NCI-H2196 treated with DMSO at 0.1 percent for 48 hours (cell line): Measurements from ENCODE around the gene EFCAB13.
A peak's percentile ranks its signal among the peaks of the same experiment; 100 is the strongest.

ENCODE experiments used
- DNase-seq: peaks from one replicate; lab custom pipeline; 2025; ENCODE audit not compliant: unreplicated experiment; lab: John Stamatoyannopoulos, UW

The EFCAB13 gene

GRCh38 chr17:47291242-47291873 is 32.4 kb upstream of the EFCAB13 start:
- DNase-seq = no peak

DNA sequence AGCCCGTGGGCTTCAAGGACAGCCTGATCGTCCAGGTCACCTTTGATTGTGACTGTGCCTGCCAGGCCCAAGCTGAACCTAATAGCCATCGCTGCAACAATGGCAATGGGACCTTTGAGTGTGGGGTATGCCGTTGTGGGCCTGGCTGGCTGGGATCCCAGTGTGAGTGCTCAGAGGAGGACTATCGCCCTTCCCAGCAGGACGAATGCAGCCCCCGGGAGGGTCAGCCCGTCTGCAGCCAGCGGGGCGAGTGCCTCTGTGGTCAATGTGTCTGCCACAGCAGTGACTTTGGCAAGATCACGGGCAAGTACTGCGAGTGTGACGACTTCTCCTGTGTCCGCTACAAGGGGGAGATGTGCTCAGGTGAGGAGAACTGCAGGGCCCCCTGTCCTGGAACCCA is 31.5 kb upstream of the EFCAB13 start:
- DNase-seq = no peak

GRCh38 chr17:47295037-47295873 is 28.5 kb upstream of the EFCAB13 start:
- DNase-seq = no peak

DNA sequence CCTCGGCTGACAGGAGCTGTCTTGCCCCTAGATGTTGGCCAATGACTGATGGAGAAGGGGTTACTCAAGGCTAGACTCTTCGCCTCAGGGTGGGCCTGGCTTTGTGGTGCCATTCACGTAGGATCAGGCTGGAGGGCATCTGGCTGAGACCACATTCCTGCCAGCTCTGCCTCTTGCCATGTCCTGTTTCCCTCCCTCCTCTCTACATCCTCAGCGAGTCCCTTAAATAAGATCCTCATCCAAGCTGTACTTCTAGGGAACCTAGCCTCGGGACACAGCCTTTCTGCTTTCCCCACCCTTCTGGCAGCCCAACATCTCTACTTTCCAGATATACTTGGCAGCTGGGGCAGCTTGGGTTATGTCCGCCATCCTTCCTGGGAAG is 27.9 kb upstream of the EFCAB13 start:
- no peak for DNase-seq

DNA sequence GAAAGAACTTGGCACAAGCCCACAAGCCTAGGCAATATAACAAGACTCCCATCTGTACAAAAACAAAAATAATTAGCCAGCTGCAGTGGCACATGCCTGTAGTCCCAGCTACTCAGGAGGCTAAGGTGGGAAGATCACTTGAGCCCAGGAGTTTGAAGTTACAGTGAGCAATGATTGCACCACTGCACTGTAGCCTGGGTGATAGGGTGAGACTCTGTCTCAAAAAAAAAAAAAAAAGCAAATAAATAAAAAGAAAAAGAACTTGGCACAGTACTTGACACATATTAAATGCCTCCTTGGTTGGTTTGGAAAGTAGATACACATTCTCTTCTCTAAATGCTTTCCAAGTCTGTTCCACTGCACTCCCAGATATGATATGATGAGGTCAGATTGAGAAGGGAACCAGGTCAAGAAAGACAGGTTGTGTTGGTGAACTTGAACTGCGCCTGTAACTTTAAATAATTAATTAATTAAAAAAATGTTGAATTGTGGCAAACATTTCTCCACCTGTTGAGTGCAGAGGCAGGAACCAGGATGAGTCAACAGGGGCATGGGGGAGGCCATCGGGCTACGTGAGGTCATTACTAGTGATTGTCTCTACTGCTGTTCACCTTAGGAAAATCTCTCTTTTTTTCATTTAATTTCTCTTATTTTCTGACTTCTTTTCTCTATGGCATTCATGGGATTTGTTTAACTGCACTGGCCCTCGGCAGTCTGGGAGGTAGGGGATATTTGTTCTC is 25.9 kb upstream of the EFCAB13 start:
- no peak for DNase-seq

GRCh38 chr17:47298712-47299111 is 25.0 kb upstream of the EFCAB13 start:
- DNase-seq = no peak

DNA sequence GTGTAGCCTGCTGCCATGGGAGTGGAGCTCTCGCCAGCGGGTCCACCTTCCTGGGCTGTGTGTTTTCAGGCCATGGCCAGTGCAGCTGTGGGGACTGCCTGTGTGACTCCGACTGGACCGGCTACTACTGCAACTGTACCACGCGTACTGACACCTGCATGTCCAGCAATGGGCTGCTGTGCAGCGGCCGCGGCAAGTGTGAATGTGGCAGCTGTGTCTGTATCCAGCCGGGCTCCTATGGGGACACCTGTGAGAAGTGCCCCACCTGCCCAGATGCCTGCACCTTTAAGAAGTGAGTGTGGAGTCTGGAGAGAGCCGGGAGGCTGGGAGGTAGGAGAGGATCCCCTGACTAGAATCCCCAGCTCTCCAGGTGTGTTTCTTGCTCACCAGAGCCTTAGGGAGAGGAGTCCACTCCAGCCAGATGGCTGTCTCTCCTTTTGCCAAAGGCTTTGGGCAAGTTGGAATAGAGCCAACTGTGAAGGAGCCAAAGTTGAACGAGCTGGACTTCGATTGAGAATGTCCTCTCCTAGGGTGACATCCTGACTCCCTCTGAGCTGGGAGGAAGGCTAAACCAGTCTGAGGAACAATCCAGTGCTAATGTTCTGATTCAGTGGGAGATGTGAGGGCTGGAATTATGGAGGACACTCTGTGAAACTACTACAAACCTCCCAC is 24.4 kb upstream of the EFCAB13 start:
- no peak for DNase-seq

DNA sequence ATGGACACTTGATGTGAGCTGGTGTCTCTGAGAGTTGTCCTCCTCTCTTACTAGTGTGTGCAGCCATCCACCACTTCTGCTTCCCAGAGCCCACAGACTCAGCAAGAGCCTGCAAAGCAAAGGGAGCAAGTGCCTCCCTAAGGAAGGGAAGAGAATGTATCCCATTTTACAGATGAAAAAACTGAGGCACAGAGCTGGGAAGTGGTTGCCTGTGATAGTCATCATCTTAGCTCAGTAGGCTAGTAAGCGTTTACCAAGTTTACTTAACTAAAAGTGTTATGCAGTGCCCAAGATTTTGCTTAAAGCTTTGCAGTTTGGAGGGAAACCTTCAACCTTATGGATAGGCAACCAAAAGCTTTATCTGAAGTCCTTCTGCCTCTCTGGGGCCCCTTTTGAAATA is 23.0 kb upstream of the EFCAB13 start:
- no peak for DNase-seq

DNA sequence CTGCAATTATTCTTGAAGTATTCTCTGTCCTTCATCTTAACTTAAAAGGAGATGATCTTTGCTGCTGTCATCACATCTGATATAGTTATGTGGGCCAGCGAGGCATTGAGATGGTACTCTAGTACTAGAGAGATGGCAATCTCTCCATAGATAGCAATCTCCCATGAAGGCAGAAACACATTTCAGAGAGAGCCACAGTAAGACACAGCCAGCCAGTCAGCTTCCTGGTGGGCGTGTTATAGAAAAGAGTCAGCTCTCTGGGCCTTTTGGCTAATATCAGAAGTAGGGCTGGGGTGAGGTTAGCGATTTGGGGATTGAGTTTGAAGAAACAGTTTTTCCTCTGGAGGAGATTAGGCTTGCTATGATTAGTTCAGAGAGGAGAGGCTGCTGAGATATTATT is 22.6 kb upstream of the EFCAB13 start:
- no peak for DNase-seq

- DNase-seq = no peak
These were observed 21.9 kb upstream of the EFCAB13 start for GRCh38 chr17:47301831-47302230.

DNA sequence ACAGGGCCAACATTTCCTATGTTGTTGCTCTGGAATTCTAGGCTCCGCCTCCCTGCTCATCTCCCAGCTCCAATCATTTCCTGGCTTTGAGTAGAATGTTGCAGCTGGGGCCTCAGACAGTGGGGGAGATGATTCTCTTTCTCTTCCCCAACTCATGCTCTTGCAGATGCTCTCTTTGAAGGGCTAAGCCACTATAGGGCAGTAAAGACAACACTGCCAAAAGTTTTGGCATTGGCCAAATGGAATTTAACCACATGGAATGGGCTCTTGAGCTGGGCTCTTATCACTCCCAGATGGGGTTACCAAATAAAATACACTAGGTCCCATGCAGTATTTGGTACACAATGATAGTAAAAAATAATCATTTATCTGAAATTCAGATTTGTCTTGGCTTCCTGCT is 19.6 kb upstream of the EFCAB13 start:
- no peak for DNase-seq

GRCh38 chr17:47305302-47305923 is 18.3 kb upstream of the EFCAB13 start:
- DNase-seq = no peak

GRCh38 chr17:47310186-47310733 is 13.5 kb upstream of the EFCAB13 start:
- DNase-seq = no peak

- no peak for DNase-seq
These were observed 12.3 kb upstream of the EFCAB13 start for GRCh38 chr17:47311420-47311819.

DNA sequence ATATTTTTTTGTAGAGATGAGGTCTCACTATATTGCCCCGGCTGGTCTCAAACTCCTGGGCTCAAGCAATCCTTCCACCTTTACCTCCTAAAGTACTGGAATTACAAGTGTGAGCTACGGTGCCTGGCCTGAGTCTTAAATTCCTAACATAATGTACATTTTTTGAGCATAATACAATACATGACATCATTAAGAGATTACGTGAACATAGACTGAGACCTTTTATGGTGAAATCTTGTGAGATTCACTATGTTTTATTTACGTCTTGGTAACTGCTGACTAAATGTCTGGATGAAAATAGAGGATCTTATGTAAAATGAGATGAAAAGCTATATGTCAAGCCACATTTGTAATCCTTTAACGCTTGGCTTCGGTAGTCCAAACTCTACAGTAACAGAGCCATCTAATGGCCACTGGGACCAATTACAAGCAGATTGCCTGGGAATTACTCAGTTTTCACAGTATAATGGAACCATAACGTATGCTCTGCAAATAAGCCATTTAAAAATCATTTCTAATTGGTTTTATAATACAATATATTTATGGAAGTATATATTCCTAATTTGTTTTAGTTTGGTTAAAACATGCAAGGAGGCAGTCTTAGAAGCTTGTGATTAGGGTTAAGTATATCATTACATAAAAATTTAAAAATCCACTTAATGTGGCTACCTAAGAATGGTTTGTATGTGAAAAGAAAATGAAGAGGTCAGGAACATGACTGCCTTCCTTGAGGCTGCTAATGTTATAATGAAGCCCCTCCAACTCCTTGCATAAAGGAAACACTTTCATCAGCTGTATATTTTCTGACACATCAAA is 8.1 kb upstream of the EFCAB13 start:
- DNase-seq = peak; percentile 51

GRCh38 chr17:47316311-47316710 is 7.4 kb upstream of the EFCAB13 start:
- no peak for DNase-seq

- DNase-seq = no peak
These were observed 6.6 kb upstream of the EFCAB13 start for GRCh38 chr17:47317119-47317518.

DNA sequence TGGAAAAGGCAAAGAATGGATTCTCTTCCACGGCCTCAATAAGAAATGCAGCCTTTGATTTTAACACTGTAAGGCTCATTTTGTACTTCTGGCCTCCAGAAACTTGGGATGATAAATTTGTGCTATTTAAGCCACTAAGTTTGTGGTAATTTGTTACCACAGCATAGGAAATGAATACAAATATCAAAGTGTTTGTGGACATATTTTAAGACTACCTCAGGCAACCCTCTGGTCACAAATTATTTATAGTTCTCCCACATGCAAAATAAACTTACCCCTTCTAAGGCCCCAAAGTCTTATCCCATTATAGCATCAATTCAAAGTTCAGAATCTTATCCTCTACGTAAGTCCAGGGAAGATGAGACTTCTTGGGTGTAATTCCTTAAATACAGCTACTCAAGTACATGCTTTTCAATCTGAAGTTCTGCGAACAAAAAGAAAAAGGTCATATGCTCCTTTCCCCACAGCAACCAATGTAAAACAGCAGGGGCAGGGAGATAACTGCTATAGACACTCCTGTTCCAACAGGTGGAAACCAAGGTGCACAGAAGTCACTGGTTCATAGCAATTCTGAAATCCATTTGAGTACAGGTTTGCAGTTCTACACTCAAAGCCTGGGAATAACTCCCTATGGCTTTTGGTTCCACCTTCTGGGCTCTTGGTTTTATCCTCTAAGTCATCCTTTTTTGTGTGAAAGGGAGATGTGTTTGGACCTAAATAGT is 5.4 kb upstream of the EFCAB13 start:
- DNase-seq = no peak

- no peak for DNase-seq
These were observed 2.8 kb upstream of the EFCAB13 start for GRCh38 chr17:47320879-47321502.
